ENCODE results near the gene VGLL4. TPM values are rescaled to one million over a fixed set of nuclear protein-coding genes. Genes with fewer than 3 reads are reported as not detected.

VGLL4 gene
- polyA plus RNA-seq, 2 of the 4 experiments (the other 2 are of a cell fraction) = 24.7 to 28.1 TPM

GRCh38 chr3:11509173-11510000, 134.3 kb downstream of the VGLL4 start:
- Histone ChIP-seq H3K4me2 (peak overlapping the region; percentile 30), H3K27ac (peak overlapping the region in 1 of 2 experiments; percentile 54; a peak in 2 of 6 replicates), H3K9me3 (no peaks in the 10 kb centered on the region), H3K4me3 (no peak overlapping the region), H3K4me1 (peaks cover 20% of the 10 kb centered on the region)
- ATAC-seq (peak; percentile 69 to 83; a peak in 5 of 6 replicates), DNase-seq (ENCODE audit: low read depth in 1 of 2, low spot score in 1 of 2) (peak in 1 of 2 experiments; percentile 33), FAIRE-seq (no peak)
- CTCF ChIA-PET = interaction anchor here (0.6 kb wide), 1 partner anchor 13 kb away, joined by 3 read pairs; no protein-coding TSS in a partner anchor
- no peak for TF ChIP-seq RAD21 (conservative IDR thresholded peaks at IDR 0.05 in 1 of 2, IDR thresholded peaks at IDR 0.05 in 1 of 2)
- POLR2A ChIA-PET = no interaction called here
- 61% methylated on average over 9 of the region's 9 CpGs for WGBS (ENCODE audit: missing lambda C conversion rate)

GRCh38 chr3:11508346-11509172, 135.2 kb downstream of the VGLL4 start:
- DNase-seq (ENCODE audit: low read depth in 1 of 2, low spot score in 1 of 2) (no peak), ATAC-seq (no peak; a peak in 2 of 6 replicates), FAIRE-seq (no peak)
- H3K9me3 ChIP-seq = no peaks in the 10 kb centered on the region
- peak overlapping the region; percentile 30 for H3K4me2 ChIP-seq
- CTCF ChIA-PET = interaction anchor here (0.6 kb wide), 1 partner anchor 14 kb away, joined by 3 read pairs; no protein-coding TSS in a partner anchor
- H3K4me1 ChIP-seq = peaks cover 16% of the 10 kb centered on the region
- WGBS (ENCODE audit: missing lambda C conversion rate) = 93% methylated on average over 5 of the region's 5 CpGs
- H3K4me3 ChIP-seq = no peak overlapping the region
- POLR2A ChIA-PET = no interaction called here
- peak overlapping the region in 1 of 2 experiments; percentile 54; a peak in 2 of 6 replicates for H3K27ac ChIP-seq
- no peak for TF ChIP-seq TP53 (CRISPR knock-in tag; IDR thresholded peaks at IDR 0.05)
- no peak for TF ChIP-seq RFX5 (IDR thresholded peaks at IDR 0.05)
- TF ChIP-seq ZC3H11A (IDR thresholded peaks at IDR 0.05) = no peak
- TF ChIP-seq MYC (IDR thresholded peaks at IDR 0.05; ENCODE audit: borderline replicate concordance, low read length) = no peak
- no peak for TF ChIP-seq RCOR1 (IDR thresholded peaks at IDR 0.05; ENCODE audit: low read depth, low read length)

- ChIA-PET POLR2A (no interaction called here), CTCF (interaction anchor here (1.4 kb wide), 1 partner anchor 12 kb away, joined by 5 read pairs; no protein-coding TSS in a partner anchor)
- no peaks in the 10 kb centered on the region for H3K9me3 ChIP-seq
- no peak overlapping the region for H3K27ac ChIP-seq
- H3K4me2 ChIP-seq = no peak overlapping the region
- TF ChIP-seq RNF2 (IDR thresholded peaks at IDR 0.05; ENCODE audit: borderline replicate concordance, low read depth) (no peak), FOSB (CRISPR knock-in tag; IDR thresholded peaks at IDR 0.05) (no peak), USF2 (IDR thresholded peaks at IDR 0.05) (peak; percentile 32; the same call in 1 of the 2 replicates), POLR2AphosphoS2 (conservative IDR thresholded peaks at IDR 0.05; ENCODE audit: low read length) (no peak), ZC3H11A (IDR thresholded peaks at IDR 0.05) (no peak), ZSCAN20 (CRISPR knock-in tag; IDR thresholded peaks at IDR 0.05) (no peak), FOSL2 (IDR thresholded peaks at IDR 0.05) (no peak), FOSL2 (CRISPR knock-in tag; IDR thresholded peaks at IDR 0.05) (no peak), CBX8 (IDR thresholded peaks at IDR 0.05) (no peak)
- peak in 1 of 2 experiments; percentile 28 for DNase-seq (ENCODE audit: low read depth in 1 of 2, low spot score in 1 of 2)
- peak in 1 of 2 experiments; percentile 46; a peak in 2 of 6 replicates for ATAC-seq
- peaks cover 16% of the 10 kb centered on the region for H3K4me1 ChIP-seq
- H3K4me3 ChIP-seq = no peak overlapping the region
- FAIRE-seq = no peak
These were observed 136.0 kb downstream of the VGLL4 start for GRCh38 chr3:11507719-11508118.

Small RNA genes lying within 50 kb of the gene (small RNA-seq; reads per million reads assigned to genes)
- gene AC022001.1 = 0 to 0.43 (median 0) reads per million in 6 experiments

Other genes with a start within 250 kb of the VGLL4 start
- 16.8 and 17.5 TPM in 2 replicates for gene TAMM41, start 203.0 kb upstream of the VGLL4 start, polyA plus RNA-seq (2011; rRNA removed)
- 14.9 to 16.1 TPM (median 16.0 TPM) in 3 replicates for gene TAMM41, start 203.0 kb upstream of the VGLL4 start, polyA plus RNA-seq (2017; fragmentation: RNase III; extraction: RNeasy Plus Mini Kit Qiagen cat#74134 plus additional on column Dnase treatment)

Data from A549 (cell line).